ENCODE results near the gene TTLL12.

TTLL12 gene

GRCh38 chr22:43198936-43199335 lies 12.0 kb upstream of the TTLL12 start:
- no peak for TF ChIP-seq CTCF (IDR thresholded peaks at IDR 0.05; ENCODE audit: insufficient read depth, low read length, missing control alignments)
- DNase-seq (ENCODE audit: low read depth, low spot score): no peak
- ChIA-PET POLR2A (no interaction called here), CTCF (interaction anchor here (3.8 kb wide), 1 partner anchor 11 kb away, joined by 25 read pairs; the partner anchor contains the start of gene TTLL12)
- no peak overlapping the region for H3K4me3 ChIP-seq (ENCODE audit: low read depth, low read length)

GRCh38 chr22:43198126-43198525 lies 11.2 kb upstream of the TTLL12 start:
- TF ChIP-seq CTCF (IDR thresholded peaks at IDR 0.05; ENCODE audit: insufficient read depth, low read length, missing control alignments): no peak
- CTCF ChIA-PET: interaction anchor here (3.8 kb wide), 1 partner anchor 10 kb away, joined by 25 read pairs; the partner anchor contains the start of gene TTLL12
- H3K4me3 ChIP-seq (ENCODE audit: low read depth, low read length): no peak overlapping the region
- DNase-seq (ENCODE audit: low read depth, low spot score): no peak
- POLR2A ChIA-PET: interaction anchor here (0.5 kb wide), 1 partner anchor 181 kb away, joined by 3 read pairs; no protein-coding TSS in a partner anchor

GRCh38 chr22:43197271-43197941 lies 10.5 kb upstream of the TTLL12 start:
- CTCF ChIA-PET: interaction anchor here (0.8 to 3.8 kb wide), 2 partner anchors 9 to 34 kb away, joined by 3 to 25 read pairs; partner anchors contain the start of gene TTLL12
- DNase-seq (ENCODE audit: low read depth, low spot score): no peak
- no peak overlapping the region for H3K4me3 ChIP-seq (ENCODE audit: low read depth, low read length)
- POLR2A ChIA-PET: interaction anchor here (1.3 kb wide), 1 partner anchor 10 kb away, joined by 4 read pairs; no protein-coding TSS in a partner anchor
- no peak for TF ChIP-seq CTCF (IDR thresholded peaks at IDR 0.05; ENCODE audit: insufficient read depth, low read length, missing control alignments)

- POLR2A ChIA-PET: no interaction called here
- CTCF ChIA-PET: no interaction called here
- no peak for DNase-seq (ENCODE audit: low read depth, low spot score)
- TF ChIP-seq CTCF (IDR thresholded peaks at IDR 0.05; ENCODE audit: insufficient read depth, low read length, missing control alignments): no peak
- H3K4me3 ChIP-seq (ENCODE audit: low read depth, low read length): no peak overlapping the region
Measured at GRCh38 chr22:43191831-43192230, 4.9 kb upstream of the TTLL12 start.

- H3K4me3 ChIP-seq (ENCODE audit: low read depth, low read length): no peak overlapping the region
- ChIA-PET CTCF (interaction anchor here (2.5 kb wide), 1 partner anchor 8 kb away, joined by 25 read pairs; no protein-coding TSS in a partner anchor), POLR2A (no interaction called here)
- TF ChIP-seq CTCF (IDR thresholded peaks at IDR 0.05; ENCODE audit: insufficient read depth, low read length, missing control alignments): no peak
- no peak for DNase-seq (ENCODE audit: low read depth, low spot score)
Measured at GRCh38 chr22:43188829-43189545, 2.1 kb upstream of the TTLL12 start.

Data from AG04449 (cell line).